HG03095 (cell line): ENCODE measurements around the gene SMIM32.

Source experiments
- ATAC-seq: cut with Tn5 transposase; IDR thresholded peaks from one replicate; pipeline ENCODE4 v1.9.1; 2021; ENCODE audit warnings: moderate library complexity; ENCODE audit not compliant: unreplicated experiment

SMIM32 gene

DNA sequence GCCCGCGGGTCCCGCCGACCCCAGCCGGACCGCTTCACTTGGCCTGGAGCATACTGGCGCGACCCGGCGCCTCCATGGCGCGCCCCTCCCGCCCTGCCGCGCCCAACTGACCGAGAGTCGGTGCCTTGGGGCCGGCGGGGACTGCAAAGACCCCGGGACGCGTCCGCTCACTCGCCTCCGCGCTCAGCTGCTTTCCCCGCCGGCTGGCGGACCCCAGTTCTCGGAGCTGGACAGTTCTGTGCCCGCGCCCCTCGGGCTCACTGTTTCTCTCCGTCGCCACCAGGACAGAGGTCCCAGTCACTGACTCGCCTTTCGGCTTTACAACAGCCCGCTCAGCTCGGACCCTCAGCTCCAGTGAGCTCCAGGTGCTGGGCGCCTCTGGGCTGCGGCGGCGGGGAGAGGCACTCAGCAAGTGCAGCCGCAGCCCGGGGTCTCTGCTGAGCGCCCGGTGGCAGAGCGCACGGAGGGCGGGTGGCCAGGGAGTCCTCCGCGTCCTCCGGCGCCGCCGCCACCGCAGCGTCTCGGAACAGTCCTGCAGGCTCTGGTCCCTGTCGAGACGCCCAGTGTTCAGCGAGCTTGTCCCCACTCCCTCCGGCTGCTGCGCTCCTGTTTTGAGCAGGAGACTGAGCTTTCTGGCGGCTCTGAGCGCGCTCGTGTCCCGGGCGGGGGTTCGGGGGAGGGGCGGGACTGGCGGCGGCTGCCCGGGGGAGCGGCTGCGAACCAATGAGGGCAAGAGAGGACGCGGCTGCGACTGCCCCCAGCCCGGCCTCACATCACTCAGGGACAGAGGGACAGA lies at the start of gene SMIM32:
Gene SMIM32 (minus strand): TSS at position 637 of the 796 bp plus-strand sequence. CDS start 638 bp downstream, outside the sequence.
- no peak for ATAC-seq

DNA sequence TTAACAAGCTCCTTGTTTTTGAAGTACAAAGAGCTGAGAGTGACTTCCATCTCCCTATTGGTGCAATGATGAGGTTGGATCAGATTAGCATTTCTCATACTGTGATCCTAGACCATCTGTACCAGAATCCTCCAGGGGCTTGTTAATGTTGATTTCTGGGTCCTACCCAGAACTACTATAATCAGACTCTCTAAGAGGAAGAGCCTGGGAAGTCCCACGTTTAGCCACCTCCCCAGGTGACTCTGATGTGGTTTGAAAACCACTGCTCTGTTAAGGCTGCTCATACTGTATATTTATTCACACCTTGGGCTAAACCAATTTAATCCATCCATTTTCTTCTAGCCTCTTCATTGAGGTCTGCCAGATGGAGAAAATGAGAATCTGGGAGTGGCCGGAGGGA lies 49.6 kb upstream of the SMIM32 start:
- peak; percentile 61 for ATAC-seq

DNA sequence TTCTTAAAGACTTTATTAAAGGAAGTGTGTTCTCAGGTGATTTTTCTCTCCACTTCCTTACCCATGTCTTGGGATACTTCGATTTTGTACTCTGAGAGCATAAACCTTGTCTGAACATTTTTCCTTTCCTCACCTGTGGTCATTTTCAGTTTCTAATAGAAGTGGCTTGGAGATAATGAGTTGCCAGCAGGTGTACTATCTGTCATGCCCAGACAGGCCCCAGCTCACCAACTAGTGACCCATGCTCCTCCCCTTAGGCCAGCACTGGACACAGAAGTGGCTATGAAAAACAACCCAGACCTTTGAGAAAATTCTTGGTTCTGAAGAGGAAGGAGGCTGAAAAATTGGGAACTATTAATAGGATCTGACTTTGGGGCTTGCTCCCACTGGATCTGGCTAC lies 49.2 kb upstream of the SMIM32 start:
- ATAC-seq, result no peak

DNA sequence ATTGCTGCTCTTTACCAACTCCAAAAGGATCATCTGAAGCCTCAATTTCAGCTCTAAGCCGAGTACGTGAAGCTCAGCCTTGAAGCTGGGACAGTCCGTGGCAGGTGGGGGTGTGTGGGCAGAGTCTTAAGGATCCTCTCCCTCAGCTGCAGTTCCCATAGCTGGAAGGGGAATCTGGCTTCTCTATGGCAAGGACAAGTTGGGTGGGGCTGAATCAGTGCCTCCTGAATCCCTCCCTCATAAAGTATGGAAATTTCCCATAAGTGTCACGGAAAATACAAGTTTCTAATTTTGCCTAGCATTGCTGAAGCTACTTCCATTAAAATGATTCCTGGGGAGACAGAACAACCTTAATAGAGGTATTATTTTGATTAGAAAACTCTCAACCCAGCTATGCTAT lies 47.9 kb upstream of the SMIM32 start:
- ATAC-seq, result no peak

DNA sequence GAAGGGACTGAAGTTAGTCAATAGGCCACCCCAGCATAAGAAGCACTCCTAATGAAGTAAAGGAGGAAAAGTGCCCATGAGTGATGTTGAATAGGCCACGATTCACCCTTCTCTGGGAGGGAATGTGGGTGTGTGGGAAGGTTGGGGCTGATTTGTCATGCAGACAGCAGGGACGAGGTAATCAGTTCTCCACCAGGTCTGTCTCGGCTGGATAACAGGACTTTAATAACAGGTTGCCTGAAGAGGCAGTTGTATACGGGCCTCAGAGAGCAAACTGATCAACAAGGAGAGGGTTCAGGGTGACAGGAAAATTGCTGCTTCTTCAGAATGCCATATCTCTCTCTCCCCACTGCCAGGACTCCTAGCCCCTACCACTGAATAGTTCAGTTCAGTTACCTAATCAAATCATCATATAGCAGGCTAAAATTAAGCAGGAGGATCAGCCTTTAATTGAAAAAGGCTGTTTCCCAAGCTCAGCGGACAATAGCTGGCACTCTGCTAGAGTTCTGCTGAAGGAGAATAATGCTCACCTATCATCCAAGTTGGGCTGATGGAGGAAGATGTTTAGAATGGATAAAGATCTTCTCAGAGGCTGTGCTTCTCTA lies 43.6 kb upstream of the SMIM32 start:
- ATAC-seq, result no peak

DNA sequence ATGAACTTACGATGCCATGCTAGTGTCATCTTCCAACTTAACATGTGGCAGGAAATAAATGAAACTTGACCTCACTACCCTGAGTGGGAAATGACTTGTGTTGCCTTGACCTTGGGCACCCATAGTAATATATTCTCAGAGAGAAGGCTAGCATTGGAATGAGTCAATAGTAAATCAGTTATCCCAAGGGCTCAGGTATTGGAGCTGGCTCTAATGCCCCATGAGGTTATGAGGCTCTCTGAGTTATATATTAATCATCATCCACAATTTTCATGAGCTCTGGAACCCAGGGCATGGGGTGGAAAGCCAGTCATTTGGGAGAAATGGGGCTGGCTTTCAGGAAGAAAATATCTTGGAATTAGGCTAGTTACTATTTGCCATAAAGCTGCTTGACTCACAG lies 42.4 kb upstream of the SMIM32 start:
- ATAC-seq, result no peak

DNA sequence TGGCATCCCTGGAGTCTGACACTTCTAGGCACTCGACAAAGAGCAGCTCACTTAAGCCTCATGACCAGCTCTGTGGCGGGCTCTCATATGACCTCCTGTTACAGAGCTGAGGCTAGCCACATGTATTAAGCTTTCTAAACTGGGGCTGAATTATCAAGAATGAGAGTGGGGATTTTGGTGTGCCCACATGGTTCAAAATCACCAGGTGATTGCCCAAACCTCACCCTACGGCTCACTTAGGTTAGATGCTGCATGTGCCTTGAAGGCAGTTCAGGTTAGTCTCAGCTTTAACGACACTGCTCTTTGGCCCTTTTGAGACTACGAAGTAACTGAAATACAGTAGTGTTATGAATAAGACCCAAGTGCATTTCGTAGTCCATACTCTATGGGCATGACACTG lies 39.4 kb upstream of the SMIM32 start:
- peak; percentile 61 for ATAC-seq

DNA sequence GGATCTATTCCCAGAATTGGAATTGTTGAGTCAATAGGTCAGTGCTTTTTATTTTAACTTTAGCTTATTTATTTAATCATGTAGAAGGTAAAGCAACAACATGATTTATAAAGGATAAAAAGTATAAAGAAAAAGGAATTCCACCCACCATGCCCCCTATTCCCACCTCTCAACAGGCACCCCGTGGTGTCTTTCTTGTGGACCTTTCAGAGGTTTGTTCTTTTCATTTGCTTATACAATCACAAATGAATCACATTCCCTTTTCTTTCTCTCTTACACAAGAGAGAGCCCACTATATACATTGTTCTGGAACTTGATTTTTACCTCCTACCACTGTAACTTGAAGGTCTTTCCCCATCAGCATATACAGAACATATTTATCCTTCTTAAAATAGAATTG lies 37.2 kb upstream of the SMIM32 start:
- ATAC-seq, result no peak

DNA sequence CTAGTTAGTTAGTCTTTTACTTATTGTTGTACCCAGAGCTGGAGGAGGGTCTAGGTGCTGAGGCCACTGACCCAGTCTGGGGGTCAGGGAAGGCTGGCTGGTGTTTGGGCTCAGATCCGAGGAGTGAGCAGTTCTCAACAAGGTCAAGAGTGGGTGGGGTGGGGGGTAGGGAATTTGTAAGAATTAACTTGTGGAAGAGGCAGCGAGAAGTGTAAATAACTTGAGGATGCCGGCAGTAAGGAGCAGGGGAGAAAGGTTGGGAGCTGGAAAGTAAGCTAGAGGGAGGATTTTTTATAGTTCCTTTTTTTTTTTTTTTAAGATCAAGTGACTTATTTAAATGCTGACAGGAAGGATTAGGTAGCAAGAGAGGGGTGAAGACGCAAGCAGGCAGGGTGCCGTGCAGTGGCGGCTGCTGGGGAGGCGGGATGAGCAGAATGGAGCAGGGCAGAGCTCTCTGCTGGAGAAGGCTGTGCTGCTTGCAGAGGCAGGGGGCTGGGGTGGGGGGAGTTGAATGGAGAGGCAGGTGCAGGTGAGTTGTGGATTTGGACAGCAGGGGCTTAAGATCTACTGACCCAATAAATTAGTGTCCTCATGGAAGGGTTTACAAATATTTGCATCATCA lies 35.3 kb upstream of the SMIM32 start:
- no peak for ATAC-seq

DNA sequence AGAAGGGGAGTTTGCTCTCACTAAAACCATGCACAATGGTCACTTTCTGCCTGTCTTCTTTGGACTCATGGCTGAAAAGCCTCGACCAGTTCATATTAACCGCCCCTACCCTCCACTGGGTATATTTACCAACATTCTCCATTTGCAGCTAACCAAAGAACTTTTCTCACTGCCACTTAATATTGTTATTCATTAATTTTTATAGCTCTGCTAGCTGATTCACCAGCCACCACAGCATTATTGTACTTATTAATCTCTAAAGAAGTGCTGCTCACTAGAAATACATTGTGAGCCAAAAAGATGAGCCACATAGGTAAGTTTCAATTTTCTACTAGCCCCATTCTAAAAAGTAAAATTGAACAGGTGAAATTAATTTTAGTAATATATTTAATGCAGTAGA lies 33.4 kb upstream of the SMIM32 start:
- no peak for ATAC-seq

DNA sequence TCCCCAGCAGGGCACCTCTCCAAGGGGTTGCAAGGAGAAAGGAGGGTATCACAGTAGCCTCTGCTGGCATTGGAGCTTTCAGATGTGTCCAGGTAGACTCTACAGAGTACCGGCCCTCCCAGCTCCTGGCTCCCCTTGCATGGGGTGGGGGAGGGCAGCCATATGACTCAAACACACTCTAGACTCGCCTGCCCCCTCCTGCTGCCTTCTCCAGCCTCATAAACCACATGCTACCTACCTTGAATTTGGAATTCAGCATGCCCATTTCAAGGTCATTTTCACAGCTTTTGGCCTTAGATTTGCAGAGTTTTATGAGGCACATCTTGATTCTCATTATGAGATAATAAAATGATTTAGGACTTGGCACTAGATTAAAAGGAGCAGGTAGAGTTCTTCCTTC lies 32.8 kb upstream of the SMIM32 start:
- ATAC-seq, result no peak

DNA sequence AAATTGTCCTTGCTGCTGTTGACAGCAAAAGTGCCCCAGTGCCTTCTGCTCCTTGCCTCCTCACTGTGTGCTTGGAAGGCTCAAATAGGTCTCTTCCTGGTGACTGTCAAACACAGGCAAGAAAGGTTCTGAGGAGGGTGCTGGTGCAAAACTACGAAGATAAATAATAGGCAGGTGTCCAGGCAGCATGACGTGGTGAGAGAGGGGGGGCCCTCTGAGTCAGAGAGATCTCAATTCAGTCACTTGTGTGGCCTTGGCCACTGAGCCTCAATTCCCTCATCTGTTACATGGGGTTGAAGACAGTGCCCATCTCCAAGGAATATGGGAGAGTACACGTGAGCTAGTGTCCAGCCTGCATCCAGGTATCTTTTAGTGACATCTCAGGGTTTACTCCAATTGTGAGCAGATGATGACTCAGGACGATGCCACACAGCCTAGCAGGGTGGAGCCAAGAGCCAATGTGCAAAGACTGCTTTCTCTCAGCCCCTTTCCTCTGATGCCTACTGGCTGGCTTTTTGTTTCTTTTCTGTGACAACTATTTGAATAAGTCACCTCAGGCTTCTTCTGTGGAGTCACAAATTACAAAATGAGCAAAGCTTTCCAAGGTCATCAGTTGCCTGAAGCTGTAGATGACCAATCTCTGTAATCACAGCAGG lies 29.7 kb upstream of the SMIM32 start:
- no peak for ATAC-seq

DNA sequence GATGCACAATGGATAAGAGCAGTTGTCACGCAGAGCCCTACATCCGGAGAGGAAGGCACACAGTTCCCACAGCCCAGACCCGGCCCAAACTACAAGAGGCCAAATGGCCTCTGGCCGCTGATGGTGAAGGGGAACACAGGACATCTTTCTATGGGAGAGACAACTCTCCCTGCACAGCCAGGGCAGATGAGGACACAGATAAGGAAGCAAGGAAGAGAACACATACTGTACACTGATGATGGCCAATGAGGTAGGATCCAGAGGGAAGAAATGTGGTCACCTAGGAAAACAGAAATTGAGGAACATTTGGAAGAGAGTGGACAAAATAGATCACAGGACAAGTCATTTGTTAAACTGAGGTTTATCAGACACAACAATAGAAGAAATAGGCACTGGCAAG lies 28.4 kb upstream of the SMIM32 start:
- no peak for ATAC-seq

DNA sequence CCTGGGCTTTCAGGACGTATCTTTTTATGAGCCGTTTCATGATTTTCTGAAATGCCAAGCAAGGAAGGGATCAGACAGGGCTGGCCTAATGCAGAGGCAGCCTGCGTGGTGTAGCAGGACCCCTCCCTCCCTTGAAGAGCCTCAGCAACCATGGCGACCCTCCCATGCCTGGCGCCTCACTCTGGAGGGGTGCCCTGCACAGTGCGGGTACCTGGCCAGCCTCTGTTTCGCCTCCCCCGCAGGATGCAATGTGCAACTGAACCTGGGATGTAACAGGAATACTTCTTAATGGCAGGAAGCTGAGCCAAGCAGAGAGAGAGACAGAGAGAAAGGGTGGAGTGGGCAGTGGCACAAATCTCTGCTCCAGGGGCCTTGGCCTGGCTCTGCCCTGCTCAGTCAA lies 23.3 kb upstream of the SMIM32 start:
- ATAC-seq, result no peak

DNA sequence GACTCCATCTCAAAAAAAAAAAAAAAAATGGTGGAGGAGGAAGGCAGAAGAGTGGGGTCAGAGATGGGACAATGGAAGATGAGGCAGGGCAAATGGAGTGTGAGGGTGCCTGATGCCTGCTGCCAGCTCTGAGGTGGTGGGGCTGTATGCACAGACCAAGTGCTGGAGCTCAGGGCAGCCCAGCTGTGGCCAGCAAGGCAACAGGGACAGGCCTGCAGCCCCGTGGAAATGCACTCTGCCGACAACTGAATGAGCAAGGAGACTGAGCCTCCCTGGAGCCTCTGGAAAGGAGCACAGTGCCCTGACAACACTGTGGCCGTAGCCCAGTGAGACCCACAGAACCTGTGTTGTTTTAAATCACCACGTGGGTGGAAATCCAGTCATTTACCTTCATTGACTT lies 22.9 kb upstream of the SMIM32 start:
- no peak for ATAC-seq

DNA sequence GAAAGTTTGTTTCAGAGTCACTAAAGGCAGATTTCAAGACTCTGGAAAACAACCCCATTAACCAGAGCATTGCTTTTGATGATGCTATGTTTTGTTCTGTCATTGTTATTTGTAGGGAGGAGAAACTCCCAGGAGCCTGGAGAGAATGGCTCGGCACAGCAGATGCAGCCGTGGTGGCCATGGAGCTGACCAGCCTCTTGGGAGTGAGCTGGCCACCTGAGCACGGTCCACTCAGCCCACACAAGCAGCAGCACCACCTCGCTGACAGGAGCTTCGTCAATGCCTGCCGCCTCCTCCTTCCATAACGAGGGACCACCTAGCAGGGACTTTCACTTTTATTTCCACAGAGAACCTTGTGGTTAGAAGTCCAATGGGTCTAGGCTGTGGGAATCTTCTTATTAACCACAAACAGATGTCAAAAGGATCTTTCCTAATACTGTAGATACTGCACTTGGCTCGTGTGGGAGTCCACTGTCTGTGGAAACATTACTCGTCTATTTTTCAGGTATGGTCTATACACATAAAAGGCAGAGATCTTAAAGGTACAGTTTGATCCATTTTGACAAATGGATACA lies 21.0 kb upstream of the SMIM32 start:
- no peak for ATAC-seq

DNA sequence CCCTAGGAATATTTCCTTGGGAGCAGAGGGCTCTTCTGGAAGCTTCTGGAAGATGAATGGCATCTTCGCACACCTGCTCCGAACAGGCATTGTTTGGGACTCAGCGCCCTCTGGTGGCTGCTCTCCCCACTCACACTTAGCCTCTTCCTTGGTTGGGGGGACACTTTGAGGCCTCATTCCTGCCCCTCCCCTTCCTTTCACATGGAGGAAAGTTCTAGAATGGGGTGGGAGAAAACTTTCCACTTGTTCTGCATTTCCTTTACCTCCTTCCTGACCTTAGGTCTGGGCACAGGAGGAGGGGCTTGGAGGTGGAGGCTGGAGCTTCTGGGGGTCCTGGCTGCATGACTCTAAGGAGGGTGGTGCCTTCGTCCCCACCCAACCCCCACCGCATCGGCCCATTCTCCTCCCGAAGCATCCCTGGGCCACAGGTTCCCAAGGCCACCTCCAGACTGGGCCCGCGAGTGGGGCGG lies 19.3 kb upstream of the SMIM32 start:
- no peak for ATAC-seq

DNA sequence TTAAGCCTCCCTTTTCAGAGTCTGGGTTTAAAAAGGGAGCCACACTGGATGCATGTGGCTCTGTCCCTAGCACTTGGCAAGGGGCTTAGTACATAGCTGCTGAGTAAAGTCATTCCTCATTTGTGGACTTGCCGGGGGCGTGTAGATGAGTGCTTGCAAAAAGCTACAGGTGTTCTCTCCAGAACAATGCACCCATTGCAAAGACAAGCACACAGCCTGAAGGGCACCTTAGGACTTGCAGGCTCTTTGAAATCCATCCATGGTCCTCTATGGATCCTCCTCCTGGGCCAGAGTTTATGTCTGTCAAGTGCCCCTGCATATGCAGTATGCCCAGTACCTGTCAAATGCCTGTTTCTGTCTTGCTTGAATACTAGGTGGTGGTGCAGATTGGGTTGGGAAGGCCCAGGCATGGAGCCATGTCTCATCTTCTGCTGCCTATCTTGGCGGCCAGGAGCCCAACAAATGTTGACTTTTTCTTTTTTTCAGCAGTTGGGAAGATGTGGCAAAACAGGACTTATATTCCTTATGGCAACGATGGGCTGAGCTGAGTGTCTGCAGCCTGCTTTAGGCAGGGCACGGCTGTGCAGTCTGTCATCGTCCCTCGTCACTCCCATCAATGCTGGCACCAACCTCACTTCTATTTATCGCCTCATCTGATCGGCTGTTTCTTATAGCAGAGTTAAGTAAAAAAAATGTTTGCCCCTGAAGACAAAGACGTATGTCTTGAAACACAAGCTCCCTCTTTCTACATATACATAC lies 18.5 kb upstream of the SMIM32 start:
- ATAC-seq, result no peak

DNA sequence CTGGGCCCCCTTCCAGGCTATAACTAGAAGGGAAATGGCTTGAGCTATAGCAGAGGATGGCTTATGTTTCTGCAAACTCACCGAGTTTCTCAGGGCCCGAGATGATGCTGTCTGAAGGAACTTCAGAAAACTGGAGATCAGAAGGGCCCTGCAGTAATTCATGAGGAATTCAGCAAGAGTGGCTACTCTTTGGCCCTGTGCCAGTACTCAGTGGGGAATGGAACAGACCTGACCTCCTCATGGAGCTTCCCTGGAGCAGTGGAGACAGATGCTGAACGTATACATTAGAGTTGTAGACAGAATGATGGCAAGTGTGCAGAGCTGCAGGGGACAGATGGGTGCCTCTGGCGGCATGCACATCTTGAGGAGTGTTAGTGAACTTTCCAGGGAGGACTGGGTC lies 17.3 kb upstream of the SMIM32 start:
- no peak for ATAC-seq

DNA sequence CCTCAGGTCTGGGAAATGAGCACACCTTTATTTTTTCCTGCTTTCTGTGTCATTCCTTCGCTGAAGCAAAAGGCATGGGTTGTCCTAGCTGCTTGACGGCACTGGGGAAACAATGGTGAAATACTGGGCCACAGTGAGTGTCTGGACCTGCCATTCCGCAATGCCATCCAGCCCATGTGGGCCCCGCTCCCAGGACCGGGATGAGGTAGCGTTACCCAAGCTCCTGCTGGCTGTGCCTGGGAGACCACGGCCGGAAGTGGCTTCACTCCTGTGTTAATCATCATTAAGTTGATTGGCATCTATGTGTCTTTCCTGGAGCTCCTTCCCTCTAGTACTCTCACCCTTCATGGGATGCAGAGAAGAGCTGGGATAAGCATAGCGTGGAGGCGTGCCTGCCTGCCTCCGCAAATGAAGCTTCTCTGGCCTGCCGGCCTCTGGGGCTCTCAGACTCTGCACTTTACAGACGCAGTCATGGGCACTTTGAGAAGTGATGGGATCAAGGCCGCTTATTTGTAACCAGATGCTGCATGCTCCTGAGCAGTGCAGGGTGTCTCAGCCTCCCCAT lies 16.5 kb upstream of the SMIM32 start:
- no peak for ATAC-seq
